T-helper 1 cell treated with Interleukin-12 subunit alpha and Interleukin-12 subunit beta and Interleukin-4 antibody, amounts not matched to agents 30 μg/mL and 1 μg/mL, for 36 hours (primary cell): Measurements from ENCODE around the gene KIAA0586.
"Not testable (repeated sequence)": the region's sequence is repeated elsewhere in the genome, so short reads cannot be mapped to it uniquely, and the experiment has no call there.

Experiments
- H3K27ac Mint-ChIP-seq: one replicate; pipeline ENCODE4 v1.8.0; 2021; ENCODE audit warnings: mild to moderate bottlenecking, mixed read lengths
- H3K27me3 Mint-ChIP-seq: one replicate; pipeline ENCODE4 v1.8.0; 2021; ENCODE audit warnings: low read depth, mixed read lengths
- H3K36me3 Mint-ChIP-seq: one replicate; pipeline ENCODE4 v1.8.0; 2021; ENCODE audit warnings: low read depth, mixed read lengths
- H3K4me1 Mint-ChIP-seq: one replicate; pipeline ENCODE4 v1.8.0; 2021; ENCODE audit warnings: low read depth, mixed read lengths
- H3K4me3 Mint-ChIP-seq: one replicate; pipeline ENCODE4 v1.8.0; 2021; ENCODE audit warnings: mild to moderate bottlenecking, moderate library complexity, mixed read lengths
- H3K9me3 Mint-ChIP-seq: one replicate; pipeline ENCODE4 v1.8.0; 2021; ENCODE audit warnings: mixed read lengths

The KIAA0586 gene

GRCh38 chr14:58428118-58428683, 682 bp downstream of the KIAA0586 start:
- Mint-ChIP-seq H3K27me3 (no peaks in the 10 kb centered on the region), H3K4me3 (peak overlapping the region; percentile 90), H3K36me3 (peaks cover 12% of the 10 kb centered on the region), H3K27ac (peak overlapping the region; percentile 95), H3K9me3 (no peaks in the 10 kb centered on the region), H3K4me1 (peaks cover 26% of the 10 kb centered on the region)

GRCh38 chr14:58430156-58430555, 2.6 kb downstream of the KIAA0586 start:
- Mint-ChIP-seq H3K9me3 (no peaks in the 10 kb centered on the region), H3K36me3 (peaks cover 15% of the 10 kb centered on the region), H3K4me1 (peaks cover 24% of the 10 kb centered on the region), H3K27me3 (no peaks in the 10 kb centered on the region), H3K4me3 (peak overlapping the region; percentile 11), H3K27ac (peak overlapping the region; percentile 31)

- Mint-ChIP-seq H3K4me1 (no peaks in the 10 kb centered on the region), H3K36me3 (peaks cover 17% of the 10 kb centered on the region), H3K4me3 (no peak overlapping the region), H3K27me3 (no peaks in the 10 kb centered on the region), H3K9me3 (no peaks in the 10 kb centered on the region), H3K27ac (no peak overlapping the region)
These were observed 12.0 kb downstream of the KIAA0586 start for GRCh38 chr14:58439476-58439875.

GRCh38 chr14:58444627-58445026, 17.1 kb downstream of the KIAA0586 start:
- no peaks in the 10 kb centered on the region for H3K4me1 Mint-ChIP-seq
- no peak overlapping the region for H3K4me3 Mint-ChIP-seq
- peaks cover 6% of the 10 kb centered on the region for H3K36me3 Mint-ChIP-seq
- H3K9me3 Mint-ChIP-seq = no peaks in the 10 kb centered on the region
- no peak overlapping the region for H3K27ac Mint-ChIP-seq
- H3K27me3 Mint-ChIP-seq = no peaks in the 10 kb centered on the region

- Mint-ChIP-seq H3K36me3 (peaks cover 29% of the 10 kb centered on the region), H3K9me3 (no peaks in the 10 kb centered on the region), H3K4me1 (peaks cover 3% of the 10 kb centered on the region), H3K27me3 (no peaks in the 10 kb centered on the region), H3K27ac (no peak overlapping the region), H3K4me3 (no peak overlapping the region)
These were observed 28.2 kb downstream of the KIAA0586 start for GRCh38 chr14:58455593-58456265.

GRCh38 chr14:58460772-58461171, 33.3 kb downstream of the KIAA0586 start:
- Mint-ChIP-seq H3K36me3 (peaks cover 25% of the 10 kb centered on the region), H3K4me3 (no peak overlapping the region), H3K27me3 (no peaks in the 10 kb centered on the region), H3K9me3 (no peaks in the 10 kb centered on the region), H3K27ac (no peak overlapping the region), H3K4me1 (peaks cover 3% of the 10 kb centered on the region)

GRCh38 chr14:58463147-58463546, 35.6 kb downstream of the KIAA0586 start:
- Mint-ChIP-seq H3K36me3 (peaks cover 20% of the 10 kb centered on the region), H3K4me3 (no peak overlapping the region), H3K9me3 (no peaks in the 10 kb centered on the region), H3K27ac (no peak overlapping the region), H3K4me1 (peaks cover 3% of the 10 kb centered on the region), H3K27me3 (no peaks in the 10 kb centered on the region)

GRCh38 chr14:58464652-58465051, 37.1 kb downstream of the KIAA0586 start:
- Mint-ChIP-seq H3K27ac (no peak overlapping the region), H3K9me3 (no peaks in the 10 kb centered on the region), H3K4me1 (peaks cover 3% of the 10 kb centered on the region), H3K4me3 (no peak overlapping the region), H3K36me3 (peaks cover 25% of the 10 kb centered on the region), H3K27me3 (no peaks in the 10 kb centered on the region)

GRCh38 chr14:58465421-58465820, 37.9 kb downstream of the KIAA0586 start:
- Mint-ChIP-seq H3K9me3 (no peaks in the 10 kb centered on the region), H3K4me3 (no peak overlapping the region), H3K4me1 (no peaks in the 10 kb centered on the region), H3K27me3 (no peaks in the 10 kb centered on the region), H3K36me3 (peaks cover 24% of the 10 kb centered on the region), H3K27ac (no peak overlapping the region)

GRCh38 chr14:58466459-58466858, 38.9 kb downstream of the KIAA0586 start:
- Mint-ChIP-seq H3K4me3 (no peak overlapping the region), H3K27me3 (no peaks in the 10 kb centered on the region), H3K4me1 (no peaks in the 10 kb centered on the region), H3K36me3 (peaks cover 19% of the 10 kb centered on the region), H3K27ac (no peak overlapping the region), H3K9me3 (no peaks in the 10 kb centered on the region)

GRCh38 chr14:58467575-58467974, 40.1 kb downstream of the KIAA0586 start:
- Mint-ChIP-seq H3K9me3 (no peaks in the 10 kb centered on the region), H3K36me3 (peaks cover 20% of the 10 kb centered on the region), H3K27ac (no peak overlapping the region), H3K27me3 (no peaks in the 10 kb centered on the region), H3K4me3 (no peak overlapping the region), H3K4me1 (no peaks in the 10 kb centered on the region)

GRCh38 chr14:58469309-58469708, 41.8 kb downstream of the KIAA0586 start:
- Mint-ChIP-seq H3K36me3 (peaks cover 18% of the 10 kb centered on the region), H3K9me3 (no peaks in the 10 kb centered on the region), H3K4me3 (no peak overlapping the region), H3K4me1 (no peaks in the 10 kb centered on the region), H3K27ac (no peak overlapping the region), H3K27me3 (no peaks in the 10 kb centered on the region)

- Mint-ChIP-seq H3K4me3 (no peak overlapping the region), H3K36me3 (peaks cover 21% of the 10 kb centered on the region), H3K27me3 (no peaks in the 10 kb centered on the region), H3K4me1 (no peaks in the 10 kb centered on the region), H3K9me3 (no peaks in the 10 kb centered on the region), H3K27ac (no peak overlapping the region)
These were observed 48.8 kb downstream of the KIAA0586 start for GRCh38 chr14:58476320-58476719.

- Mint-ChIP-seq H3K9me3 (no peaks in the 10 kb centered on the region), H3K27ac (no peak overlapping the region), H3K27me3 (no peaks in the 10 kb centered on the region), H3K4me3 (no peak overlapping the region), H3K4me1 (no peaks in the 10 kb centered on the region), H3K36me3 (peaks cover 18% of the 10 kb centered on the region)
These were observed 50.1 kb downstream of the KIAA0586 start for GRCh38 chr14:58477653-58478052.

GRCh38 chr14:58478329-58478728, 50.8 kb downstream of the KIAA0586 start:
- H3K4me3 Mint-ChIP-seq, H3K27me3 Mint-ChIP-seq, H3K27ac Mint-ChIP-seq, H3K4me1 Mint-ChIP-seq, H3K9me3 Mint-ChIP-seq: not testable (repeated sequence)
- peaks cover 19% of the 10 kb centered on the region for H3K36me3 Mint-ChIP-seq
